NCI-H1694 treated with DMSO at 0.1 percent for 48 hours (cell line): ENCODE measurements around the gene HSD17B1.
"Not testable (repeated sequence)": the region's sequence is repeated elsewhere in the genome, so short reads cannot be mapped to it uniquely, and the experiment has no call there.

ENCODE experiments used
- DNase-seq: peaks from one replicate; lab custom pipeline; 2025; lab: John Stamatoyannopoulos, UW

HSD17B1 gene

DNA sequence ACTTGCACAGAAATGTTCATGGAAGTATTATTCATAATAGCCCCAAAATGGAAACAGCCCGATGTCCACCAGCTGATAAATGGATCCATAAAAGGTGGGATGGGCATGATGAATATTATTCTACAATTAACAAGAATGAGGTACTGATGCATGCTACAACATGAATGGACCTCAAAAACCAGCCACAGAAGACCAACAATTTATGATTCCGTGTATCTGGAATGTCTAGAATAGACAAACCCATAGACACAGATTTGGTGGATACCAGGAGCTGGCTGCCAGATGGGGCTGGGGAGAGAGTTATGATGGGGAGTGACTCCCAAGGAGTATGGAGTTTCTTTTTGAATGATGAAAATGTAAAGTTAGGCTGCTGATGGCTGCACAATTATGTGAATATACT is 27.5 kb upstream of the HSD17B1 start:
- no peak for DNase-seq

DNA sequence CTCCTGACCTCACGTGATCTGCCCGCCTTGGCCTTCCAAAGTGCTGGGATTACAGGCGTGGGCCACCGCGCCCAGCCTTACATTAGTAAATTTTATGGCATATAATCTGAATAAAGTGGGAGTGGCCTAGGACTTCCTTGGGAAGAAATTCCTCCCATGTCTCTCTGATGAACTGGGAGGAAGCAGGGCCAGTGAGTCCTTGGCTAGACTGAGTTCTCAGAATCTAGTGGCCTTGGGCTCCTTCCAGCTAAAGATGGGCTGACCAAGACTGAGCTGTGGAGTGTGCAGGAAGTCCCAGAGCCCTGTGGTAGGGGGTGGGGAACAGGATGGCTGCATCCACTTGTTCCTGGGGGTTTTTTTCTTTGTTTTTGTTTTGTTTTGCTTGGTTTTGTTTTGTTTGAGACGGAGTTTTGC is 26.7 kb upstream of the HSD17B1 start:
- DNase-seq = no peak

DNA sequence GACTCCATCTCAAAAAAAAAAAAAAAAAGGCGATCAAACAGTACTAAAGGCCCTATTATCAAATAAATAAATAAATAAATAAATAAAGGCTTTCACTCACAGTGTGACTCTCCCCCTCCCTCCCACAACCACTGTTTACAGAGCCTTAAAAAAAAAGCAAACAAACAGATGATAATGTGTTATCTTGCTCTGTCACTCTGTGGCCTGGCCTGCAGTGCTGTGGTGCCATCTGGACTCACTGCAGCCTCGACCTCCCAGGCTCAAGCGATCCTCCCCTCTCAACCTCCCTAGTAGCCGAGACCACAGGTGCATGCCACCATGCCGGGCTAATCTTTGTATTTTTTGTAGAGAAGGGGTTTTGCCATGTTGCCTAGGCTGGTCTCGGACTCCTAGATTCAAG is 24.8 kb upstream of the HSD17B1 start:
- DNase-seq = no peak

DNA sequence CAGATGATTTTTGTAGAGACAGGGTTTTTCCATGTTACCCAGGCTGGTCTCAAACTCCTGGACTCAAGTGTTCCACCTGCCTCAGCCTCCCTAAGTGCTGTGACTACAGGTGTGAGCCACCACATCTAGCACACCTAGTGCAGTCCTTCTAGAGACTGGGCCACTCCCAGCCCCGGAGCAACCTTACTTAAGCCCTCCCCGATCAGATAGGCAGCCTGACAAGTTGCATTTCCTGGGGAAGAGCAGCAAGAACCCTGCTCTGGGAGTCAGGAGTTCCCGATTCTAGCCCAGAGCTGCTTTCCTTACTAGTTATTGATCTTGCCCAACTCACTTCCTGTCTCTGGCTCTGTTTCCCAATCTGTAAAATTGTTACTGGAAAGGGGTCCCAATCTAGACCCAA is 23.7 kb upstream of the HSD17B1 start:
- DNase-seq = no peak

DNA sequence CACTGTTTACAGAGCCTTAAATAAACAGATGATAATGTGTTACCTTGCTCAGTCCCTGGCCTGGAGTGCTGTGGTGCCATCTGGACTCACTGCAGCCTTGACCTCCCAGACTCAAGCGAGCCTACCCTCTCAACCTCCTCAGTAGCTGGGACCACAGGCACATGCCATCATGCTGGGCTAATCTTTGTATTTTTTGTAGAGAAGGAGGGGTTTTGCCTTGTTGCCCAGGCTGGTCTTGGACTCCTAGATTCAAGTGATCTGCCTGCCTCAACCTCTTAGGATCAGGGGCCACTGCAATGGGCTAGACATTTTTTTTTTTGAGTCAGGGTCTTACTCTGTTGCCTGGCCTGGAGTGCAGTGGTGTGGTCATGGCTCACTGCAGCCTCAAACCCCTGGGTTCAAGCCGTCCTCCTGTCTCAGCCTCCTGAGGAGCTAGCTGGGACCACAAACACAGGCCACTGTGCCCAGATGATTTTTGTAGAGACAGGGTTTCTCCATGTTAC is 21.7 kb upstream of the HSD17B1 start:
- DNase-seq = no peak

DNA sequence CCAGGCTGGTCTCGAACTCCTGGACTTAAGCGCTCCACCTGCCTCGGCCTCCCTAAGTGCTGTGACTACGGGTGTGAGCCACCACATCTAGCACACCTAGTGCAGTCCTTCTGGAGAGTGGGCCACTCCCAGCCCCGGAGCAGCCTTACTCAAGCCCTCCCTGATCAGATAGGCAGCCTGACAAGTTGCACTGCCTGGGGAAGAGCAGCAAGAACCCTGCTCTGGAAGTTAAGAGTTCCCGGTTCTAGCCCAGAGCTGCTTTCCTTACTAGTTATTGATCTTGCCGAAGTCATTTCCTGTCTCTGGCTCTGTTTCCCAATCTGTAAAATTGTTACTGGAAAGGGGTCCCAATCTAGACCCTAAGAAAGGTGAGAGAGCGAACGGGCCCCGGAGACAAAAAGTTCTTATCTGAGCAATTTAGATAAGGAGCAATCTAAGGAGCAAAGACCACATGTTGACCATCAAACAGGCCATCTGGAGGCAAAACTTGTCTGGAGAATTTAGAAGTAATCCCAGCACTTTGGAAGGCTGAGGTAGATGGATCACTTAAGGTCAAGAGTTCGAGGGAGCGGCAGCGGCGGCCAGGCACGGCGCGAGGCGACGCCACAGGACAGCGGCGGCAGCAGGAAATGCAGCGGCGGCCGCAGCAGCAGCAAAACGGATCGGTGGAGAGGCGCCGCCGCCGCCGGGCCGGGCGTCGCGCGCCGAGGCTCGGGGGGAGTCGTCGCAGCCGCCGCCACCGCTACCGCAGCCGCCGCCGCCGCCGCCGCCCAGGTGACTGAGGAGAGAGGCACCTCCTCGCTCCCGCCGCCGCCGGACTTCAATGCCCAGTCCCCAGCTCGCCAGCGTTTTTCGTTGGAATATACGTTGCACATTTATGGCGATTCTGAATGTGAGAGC is 21.0 kb upstream of the HSD17B1 start:
- DNase-seq = peak; percentile 54

DNA sequence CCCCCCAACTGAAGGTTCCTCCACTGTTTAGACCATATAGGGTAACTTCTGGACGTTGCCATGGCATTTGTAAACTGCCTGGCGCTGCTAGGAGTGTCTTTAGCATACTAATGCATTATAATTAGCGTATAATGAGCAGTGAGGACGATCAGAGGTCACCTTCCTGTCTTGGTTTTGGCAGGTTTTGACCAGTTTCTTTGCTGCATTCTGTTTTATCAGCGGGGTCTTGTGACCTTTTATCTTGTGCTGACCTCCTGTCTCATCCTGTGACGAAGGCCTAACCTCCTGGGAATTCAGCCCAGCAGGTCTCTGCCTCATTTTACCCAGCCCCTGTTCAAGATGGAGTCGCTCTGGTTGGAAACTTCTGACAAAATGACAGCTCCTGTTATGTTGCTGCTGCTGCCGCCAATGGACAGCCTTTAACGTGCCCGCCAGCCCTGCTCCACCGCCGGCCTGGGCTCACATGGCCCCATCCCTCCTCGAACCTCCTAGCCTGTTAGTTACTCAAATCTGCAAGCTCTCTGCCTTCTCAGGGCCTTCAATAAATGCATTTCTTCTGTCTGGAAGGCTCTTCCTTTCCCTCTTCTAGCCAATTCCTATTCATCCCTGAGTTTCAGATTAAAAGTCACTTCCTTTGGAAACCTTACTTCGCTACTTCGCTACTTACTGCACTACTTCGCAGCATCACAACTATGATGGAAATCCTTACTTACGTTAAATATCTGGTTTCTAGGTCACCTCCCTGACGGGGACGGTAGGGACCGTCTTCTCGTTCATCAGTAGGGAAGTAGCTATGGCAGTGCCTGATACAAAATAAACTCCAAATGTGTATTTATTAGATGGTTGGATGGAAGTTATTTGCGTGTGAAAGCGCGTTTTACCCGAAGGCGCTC is 17.3 kb upstream of the HSD17B1 start:
- DNase-seq = no peak

DNA sequence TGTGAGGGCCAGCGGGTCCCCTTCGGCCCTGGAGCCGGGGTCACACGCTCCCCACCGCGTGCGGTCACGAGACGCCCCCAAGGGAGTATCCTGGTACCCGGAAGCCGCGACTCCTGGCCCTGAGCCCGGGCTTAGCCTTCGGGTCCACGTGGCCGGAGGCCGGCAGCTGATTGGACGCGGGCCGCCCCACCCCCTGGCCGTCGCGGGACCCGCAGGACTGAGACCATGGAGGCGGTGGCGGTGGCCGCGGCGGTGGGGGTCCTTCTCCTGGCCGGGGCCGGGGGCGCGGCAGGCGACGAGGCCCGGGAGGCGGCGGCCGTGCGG is 16.7 kb upstream of the HSD17B1 start, which contains the start of gene NAGLU:
Gene NAGLU, plus strand, starts transcription at position 194 of the 324 bp plus-strand sequence. Its CDS starts 32 bp downstream, at position 226.
- peak; percentile 81 for DNase-seq

DNA sequence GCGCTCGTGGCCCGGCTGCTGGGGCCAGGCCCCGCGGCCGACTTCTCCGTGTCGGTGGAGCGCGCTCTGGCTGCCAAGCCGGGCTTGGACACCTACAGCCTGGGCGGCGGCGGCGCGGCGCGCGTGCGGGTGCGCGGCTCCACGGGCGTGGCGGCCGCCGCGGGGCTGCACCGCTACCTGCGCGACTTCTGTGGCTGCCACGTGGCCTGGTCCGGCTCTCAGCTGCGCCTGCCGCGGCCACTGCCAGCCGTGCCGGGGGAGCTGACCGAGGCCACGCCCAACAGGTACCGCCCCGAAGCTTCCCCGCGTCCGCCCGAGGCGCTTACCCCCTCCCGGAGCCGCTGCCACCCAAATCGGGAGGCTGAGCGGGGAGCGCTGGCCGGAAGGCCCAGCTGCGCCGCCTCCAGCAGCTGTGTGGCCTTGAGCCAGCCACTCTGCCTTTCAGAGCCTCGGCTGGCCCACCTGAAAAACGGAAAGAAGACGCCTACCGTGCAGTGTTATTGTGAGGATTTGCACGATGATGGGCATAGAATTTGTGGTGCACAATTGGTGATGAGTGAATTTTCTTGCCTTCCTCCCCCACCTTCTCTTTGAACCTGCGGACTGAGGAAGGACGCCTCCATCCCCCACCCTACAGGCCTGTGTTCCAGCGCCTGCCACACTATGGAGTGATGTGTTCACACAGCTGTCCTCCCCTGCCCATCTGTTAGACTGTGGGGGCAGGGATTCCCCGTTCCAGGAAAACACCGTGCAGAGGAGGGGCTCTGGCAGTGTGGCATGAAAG is 16.2 kb upstream of the HSD17B1 start:
- peak; percentile 67 for DNase-seq

DNA sequence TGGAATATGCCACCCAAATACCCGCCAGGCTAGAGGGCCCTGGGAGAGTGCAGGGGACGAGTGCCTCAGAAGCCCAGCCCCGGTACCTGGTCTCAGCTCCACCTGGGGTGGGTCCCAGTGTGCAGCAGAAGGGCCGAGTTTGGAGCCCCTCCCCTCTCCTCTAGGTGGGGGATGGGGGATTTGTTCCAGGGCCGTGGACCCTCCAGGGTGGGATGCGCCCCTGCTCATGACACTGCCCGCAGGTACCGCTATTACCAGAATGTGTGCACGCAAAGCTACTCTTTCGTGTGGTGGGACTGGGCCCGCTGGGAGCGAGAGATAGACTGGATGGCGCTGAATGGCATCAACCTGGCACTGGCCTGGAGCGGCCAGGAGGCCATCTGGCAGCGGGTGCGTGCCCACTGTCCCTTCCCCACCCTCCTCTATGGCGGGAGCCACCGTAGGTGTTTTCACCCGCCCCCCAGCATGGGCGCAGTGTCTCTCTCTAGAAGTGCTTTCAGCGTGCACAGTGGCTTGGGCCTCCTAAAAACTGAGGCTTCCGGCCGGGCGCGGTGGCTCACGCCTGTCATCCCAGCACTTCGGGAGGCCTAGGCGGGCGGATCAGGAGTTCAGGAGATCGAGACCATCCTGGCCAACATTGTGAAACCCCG is 15.4 kb upstream of the HSD17B1 start:
- DNase-seq = no peak

DNA sequence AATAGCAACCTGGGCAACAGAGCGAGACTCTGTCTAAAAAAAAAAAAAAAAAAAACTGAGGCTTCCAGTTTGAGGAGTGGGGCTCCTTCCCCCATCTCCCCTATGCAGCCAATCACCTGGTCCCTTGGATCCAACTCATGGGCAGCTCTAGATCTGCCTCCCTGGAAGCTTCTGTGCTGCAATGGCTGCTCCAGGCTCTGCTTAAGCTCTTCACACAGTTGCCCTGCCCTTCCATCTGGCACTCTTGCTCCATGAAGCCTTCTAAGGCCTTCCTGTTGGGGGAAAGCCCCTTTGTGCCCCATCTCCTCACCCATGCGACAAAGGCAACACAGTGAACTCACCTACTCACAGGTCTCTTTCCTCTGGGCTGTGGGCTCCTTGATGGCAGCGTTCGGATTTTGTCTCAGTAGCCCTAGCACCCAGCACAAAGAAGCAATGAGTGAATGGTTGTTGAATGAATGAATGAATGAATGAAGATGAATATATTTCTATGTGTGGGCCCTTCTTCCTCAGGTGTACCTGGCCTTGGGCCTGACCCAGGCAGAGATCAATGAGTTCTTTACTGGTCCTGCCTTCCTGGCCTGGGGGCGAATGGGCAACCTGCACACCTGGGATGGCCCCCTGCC is 14.8 kb upstream of the HSD17B1 start:
- DNase-seq = no peak

DNA sequence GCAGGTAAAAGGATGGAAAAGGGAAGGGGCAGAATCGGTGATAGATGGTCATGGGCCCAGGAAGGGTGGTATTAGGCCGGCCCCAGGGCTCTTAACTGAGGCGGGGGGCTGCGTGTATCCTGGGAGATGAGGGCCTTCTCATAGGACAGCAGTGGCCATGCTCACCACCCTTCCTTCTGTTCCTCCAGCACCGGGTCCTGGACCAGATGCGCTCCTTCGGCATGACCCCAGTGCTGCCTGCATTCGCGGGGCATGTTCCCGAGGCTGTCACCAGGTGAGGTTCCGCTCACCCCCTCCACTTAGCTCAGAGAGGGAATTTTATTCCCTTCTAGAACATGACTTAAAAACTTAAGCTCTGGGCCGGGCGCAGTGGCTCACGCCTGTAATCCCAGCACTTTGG is 14.2 kb upstream of the HSD17B1 start:
- no peak for DNase-seq

DNA sequence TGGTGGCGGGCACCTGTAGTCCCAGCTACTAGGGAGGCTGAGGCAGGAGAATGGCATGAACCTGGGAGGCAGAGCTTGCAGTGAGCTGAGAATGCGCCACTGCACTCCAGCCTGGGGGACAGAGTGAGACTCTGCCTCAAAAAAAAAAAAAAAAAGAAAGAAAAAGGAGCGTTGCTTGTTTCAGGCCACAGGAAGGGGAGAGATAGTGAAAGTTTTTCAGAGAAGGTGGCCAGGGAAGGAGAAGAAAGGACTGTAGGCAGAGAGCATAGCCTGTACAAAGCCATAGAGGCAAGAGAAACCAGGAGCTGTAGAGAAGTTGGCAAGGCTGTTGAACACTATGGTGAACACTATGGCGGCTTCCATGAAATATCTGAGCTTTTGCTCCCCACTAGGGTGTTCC is 12.2 kb upstream of the HSD17B1 start:
- DNase-seq = not testable (repeated sequence)

DNA sequence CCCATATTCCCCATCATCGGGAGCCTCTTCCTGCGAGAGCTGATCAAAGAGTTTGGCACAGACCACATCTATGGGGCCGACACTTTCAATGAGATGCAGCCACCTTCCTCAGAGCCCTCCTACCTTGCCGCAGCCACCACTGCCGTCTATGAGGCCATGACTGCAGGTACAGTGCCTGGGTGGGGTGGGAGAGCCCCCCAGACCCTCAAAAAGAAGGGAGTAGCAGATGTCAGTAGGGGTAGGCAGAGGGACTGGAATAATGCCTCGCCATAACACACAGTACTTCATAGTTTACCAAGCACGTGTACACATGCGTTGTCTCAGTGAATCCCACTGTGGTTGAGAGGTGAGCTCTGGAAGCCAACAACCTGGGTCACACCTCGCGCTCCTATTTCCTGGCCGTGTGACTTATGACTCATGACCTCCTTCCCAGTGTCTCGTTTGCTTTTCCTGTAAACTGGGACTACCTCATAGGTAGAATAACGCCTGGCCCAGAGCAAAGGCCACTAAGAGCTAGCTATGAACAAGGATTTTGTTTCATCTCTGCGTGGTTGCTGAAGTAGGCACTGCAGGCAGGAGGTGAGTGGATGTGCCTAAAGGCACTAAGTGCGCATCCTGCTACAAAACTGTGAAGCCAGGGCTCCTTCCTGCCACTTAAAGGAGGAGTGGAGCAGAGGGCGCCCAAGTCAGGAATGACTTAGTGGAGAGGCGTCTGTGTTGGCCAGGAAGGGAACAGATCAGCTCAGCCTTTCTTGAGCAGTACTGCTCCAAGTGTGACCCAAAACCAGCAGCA is 11.5 kb upstream of the HSD17B1 start:
- no peak for DNase-seq

DNA sequence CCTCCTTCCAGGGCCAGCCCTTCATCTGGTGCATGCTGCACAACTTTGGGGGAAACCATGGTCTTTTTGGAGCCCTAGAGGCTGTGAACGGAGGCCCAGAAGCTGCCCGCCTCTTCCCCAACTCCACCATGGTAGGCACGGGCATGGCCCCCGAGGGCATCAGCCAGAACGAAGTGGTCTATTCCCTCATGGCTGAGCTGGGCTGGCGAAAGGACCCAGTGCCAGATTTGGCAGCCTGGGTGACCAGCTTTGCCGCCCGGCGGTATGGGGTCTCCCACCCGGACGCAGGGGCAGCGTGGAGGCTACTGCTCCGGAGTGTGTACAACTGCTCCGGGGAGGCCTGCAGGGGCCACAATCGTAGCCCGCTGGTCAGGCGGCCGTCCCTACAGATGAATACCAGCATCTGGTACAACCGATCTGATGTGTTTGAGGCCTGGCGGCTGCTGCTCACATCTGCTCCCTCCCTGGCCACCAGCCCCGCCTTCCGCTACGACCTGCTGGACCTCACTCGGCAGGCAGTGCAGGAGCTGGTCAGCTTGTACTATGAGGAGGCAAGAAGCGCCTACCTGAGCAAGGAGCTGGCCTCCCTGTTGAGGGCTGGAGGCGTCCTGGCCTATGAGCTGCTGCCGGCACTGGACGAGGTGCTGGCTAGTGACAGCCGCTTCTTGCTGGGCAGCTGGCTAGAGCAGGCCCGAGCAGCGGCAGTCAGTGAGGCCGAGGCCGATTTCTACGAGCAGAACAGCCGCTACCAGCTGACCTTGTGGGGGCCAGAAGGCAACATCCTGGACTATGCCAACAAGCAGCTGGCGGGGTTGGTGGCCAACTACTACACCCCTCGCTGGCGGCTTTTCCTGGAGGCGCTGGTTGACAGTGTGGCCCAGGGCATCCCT is 9.3 kb upstream of the HSD17B1 start:
- no peak for DNase-seq

DNA sequence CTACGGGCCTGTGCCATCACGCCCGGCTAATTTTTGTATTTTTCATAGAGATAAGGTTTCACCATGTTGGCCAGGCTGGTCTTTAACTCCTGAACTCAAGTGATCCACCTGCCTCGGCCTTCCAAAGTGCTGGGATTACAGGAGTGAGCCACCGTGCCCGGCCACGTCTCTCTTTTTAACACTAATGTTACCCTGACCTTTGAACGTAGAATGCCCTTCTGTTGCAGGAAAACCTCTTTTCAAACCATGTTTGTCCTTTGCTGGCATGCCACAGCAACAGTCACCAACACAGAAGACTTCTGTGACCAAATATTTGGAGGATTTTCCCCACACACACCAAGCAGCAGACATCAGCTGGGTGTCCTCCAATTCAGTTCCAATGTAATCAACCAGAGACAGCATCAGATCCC is 7.8 kb upstream of the HSD17B1 start:
- DNase-seq = no peak

DNA sequence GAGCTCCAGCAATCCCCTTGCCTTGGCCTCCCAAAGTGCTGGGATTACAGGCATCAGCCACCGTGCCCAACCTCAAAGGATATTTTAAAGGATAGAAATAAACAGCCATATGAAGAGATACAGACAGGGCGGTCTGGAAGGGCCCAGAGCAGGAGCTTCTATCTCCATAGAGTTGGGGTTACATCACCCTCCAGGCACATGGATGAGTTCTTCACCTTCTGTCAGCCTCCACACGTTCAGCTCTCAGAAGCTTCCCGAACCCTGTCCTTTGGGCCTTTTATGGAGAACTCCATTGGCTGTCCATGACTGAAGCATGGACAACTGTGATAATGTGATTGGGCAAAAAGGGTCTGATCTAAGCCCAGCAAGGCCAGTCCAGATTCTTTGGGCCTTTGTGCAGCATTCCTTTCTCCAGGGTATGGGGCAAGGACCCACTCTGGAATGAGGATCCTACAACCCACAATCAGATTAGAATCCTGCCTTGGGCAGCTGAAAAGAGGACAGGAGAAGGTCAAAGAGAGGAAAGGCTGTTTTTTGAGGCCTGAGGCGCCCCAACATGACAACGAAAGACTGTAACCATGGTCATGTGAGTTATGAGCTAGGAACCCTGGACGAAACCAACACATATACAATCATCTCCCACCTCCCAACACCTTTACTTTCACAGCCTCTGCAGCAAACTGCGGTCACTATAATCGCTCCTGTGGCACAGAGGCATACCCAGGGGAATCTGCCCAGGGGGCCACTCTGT is 6.8 kb upstream of the HSD17B1 start:
- not testable (repeated sequence) for DNase-seq

DNA sequence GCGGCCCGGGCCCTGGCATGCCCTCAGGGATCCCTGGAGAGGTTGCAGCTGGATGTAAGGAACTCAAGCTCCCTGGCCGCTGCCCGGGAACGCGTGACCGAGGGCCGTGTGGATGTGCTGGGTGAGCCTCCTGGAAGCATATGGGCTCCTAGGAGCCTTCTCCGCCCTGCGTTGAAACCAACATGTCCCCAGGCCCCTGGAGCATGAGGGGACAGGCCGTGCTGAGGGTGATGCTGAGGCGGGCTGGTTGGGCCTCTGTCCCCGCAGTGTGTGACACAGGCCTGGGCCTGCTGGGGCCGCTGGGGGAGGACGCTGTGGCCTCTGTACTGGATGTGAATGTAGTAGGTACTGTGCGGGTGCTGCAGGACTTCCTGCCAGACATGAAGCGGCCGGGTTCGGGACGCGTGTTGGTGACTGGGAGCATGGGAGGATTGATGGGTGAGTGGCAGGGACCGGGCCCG is 5.7 kb upstream of the HSD17B1 start:
- no peak for DNase-seq
